GM12878 (cell line): ENCODE results near the gene NRG3. TPM values are rescaled to one million over a fixed set of nuclear protein-coding genes. Genes with fewer than 3 reads are reported as not detected.

Experiments used
- ATAC-seq: fragments of 200-7000 bp; cut with Tn5 transposase; 3 replicates; pipeline ENCODE4 v1.9.1; 2020; ENCODE audit warnings: mild to moderate bottlenecking, moderate library complexity
- BruUV-seq: library from RNA; stranded (reverse); fragments of 400-500 nt; replicated peaks from 2 replicates; lab custom pipeline; 2021; lab: Mats Ljungman, UMichigan
- CTCF ChIA-PET: fragments of 300-600 bp; sonication (Branson Sonifier 250); formaldehyde crosslinking; extraction: SDS; loops from one replicate; lab custom pipeline; 2021; ENCODE audit warnings: inconsistent platforms; lab: Yijun Ruan, JAX
- POLR2A ChIA-PET: fragments of 350-600 bp; formaldehyde crosslinking; extraction: SDS; loops from one replicate; lab custom pipeline; 2021; ENCODE audit warnings: inconsistent platforms; lab: Charles Lee
- RAD21 ChIA-PET: fragments of 300-600 bp; sonication (Branson Sonifier 250); formaldehyde crosslinking; loops from one replicate; lab custom pipeline; 2023; ENCODE audit warnings: antibody characterized with exemption; ENCODE audit not compliant: unreplicated experiment; lab: Charles Lee
- SMC1A ChIA-PET: fragments of 300-600 bp; sonication (Branson Sonifier 250); formaldehyde crosslinking; loops from one replicate; lab custom pipeline; 2023; ENCODE audit not compliant: unreplicated experiment, uncharacterized antibody; lab: Charles Lee
- DNase-seq: peaks from one replicate; pipeline ENCODE4 v3.0.0-alpha.2; 2011; ENCODE audit warnings: low read depth, low spot score
- FAIRE-seq: peaks from 3 replicates; lab custom pipeline; 2011; peaks lifted over from hg19 to GRCh38; lab: Jason Lieb, UNC
- H2AFZ ChIP-seq: 2 replicates; pipeline ENCODE4 v1.6.0; 2011; ENCODE audit warnings: low read depth, low read length, control low read depth; ENCODE audit not compliant: control insufficient read depth
- H3K27ac ChIP-seq: 2 replicates; pipeline ENCODE4 v1.5.1; 2011; ENCODE audit warnings: control low read depth; ENCODE audit not compliant: control insufficient read depth, insufficient read depth
- H3K27me3 ChIP-seq, 2 experiments: replicated peaks in 1 of 2; 2 replicates each; pipeline versions ENCODE4 v1.6.0 to v1.6.1; 2011; ENCODE audit warnings: low read length in 1 of 2; ENCODE audit not compliant: control insufficient read depth in 2 of 2, insufficient read depth in 2 of 2
- H3K36me3 ChIP-seq, 2 experiments: 2 replicates each; pipeline ENCODE4 v1.5.1; 2011; ENCODE audit warnings: low read length in 1 of 2; ENCODE audit not compliant: control insufficient read depth in 2 of 2, insufficient read depth in 2 of 2
- H3K4me1 ChIP-seq: 2 replicates; pipeline ENCODE4 v1.6.1; 2011; ENCODE audit warnings: mild to moderate bottlenecking, low read length, moderate library complexity, mixed read lengths; ENCODE audit not compliant: control insufficient read depth, insufficient read depth
- H3K4me2 ChIP-seq: 2 replicates; pipeline ENCODE4 v1.6.0; 2011; ENCODE audit warnings: control low read depth; ENCODE audit not compliant: control insufficient read depth, insufficient read depth
- H3K4me3 ChIP-seq: fragments of 200-600 bp; sonication (generic); 2 replicates; pipeline ENCODE4 v1.5.1; 2016
- H3K79me2 ChIP-seq: 2 replicates; pipeline ENCODE4 v1.6.0; 2011; ENCODE audit warnings: low read length; ENCODE audit not compliant: control insufficient read depth, insufficient read depth
- H3K9ac ChIP-seq: 2 replicates; pipeline ENCODE4 v1.8.0; 2011; ENCODE audit warnings: low read length, control low read depth, mixed read lengths; ENCODE audit not compliant: control insufficient read depth, insufficient read depth
- H3K9me3 ChIP-seq: replicated peaks from 3 replicates; pipeline ENCODE4 v1.5.1; 2011; ENCODE audit warnings: mild to moderate bottlenecking, low read length; ENCODE audit not compliant: control insufficient read depth, insufficient read depth
- H4K20me1 ChIP-seq: 2 replicates; pipeline ENCODE4 v1.6.0; 2011; ENCODE audit not compliant: control insufficient read depth, insufficient read depth
- BHLHE40 ChIP-seq, 2 experiments: fragments of 450-650 bp in 1 of 2; IDR thresholded peaks; 2 replicates each; pipeline ENCODE4 v1.6.1; 2011 to 2017; ENCODE audit warnings: low read depth in 2 of 2, borderline replicate concordance in 1 of 2, improper control_type of control experiment in 1 of 2, low read length in 1 of 2, mild to moderate bottlenecking in 1 of 2
- CREB1 ChIP-seq: IDR thresholded peaks from 2 replicates; pipeline ENCODE4 v1.6.1; 2012; ENCODE audit warnings: low read depth, mild to moderate bottlenecking, inconsistent platforms
- EED ChIP-seq: sonication (generic); IDR thresholded peaks from 2 replicates; pipeline ENCODE4 v1.6.1; 2016; ENCODE audit warnings: antibody characterized with exemption, low read depth
- FOXM1 ChIP-seq: IDR thresholded peaks from 2 replicates; pipeline ENCODE4 v1.6.1; 2012; ENCODE audit warnings: low read depth, mild to moderate bottlenecking, inconsistent platforms, low read length, moderate library complexity
- IKZF1 ChIP-seq: fragments of 450-650 bp; conservative IDR thresholded peaks from 2 replicates; pipeline ENCODE4 v1.6.1; 2017; ENCODE audit warnings: antibody characterized with exemption, mild to moderate bottlenecking
- IRF4 ChIP-seq: IDR thresholded peaks from 2 replicates; pipeline ENCODE4 v1.6.1; 2011; ENCODE audit warnings: low read depth, low read length
- PAX5 ChIP-seq: IDR thresholded peaks from 2 replicates; pipeline ENCODE4 v1.6.1; 2011; ENCODE audit warnings: low read depth, low read length, borderline replicate concordance
- POLR2AphosphoS2 ChIP-seq: IDR thresholded peaks from 2 replicates; pipeline ENCODE4 v1.6.1; 2011; ENCODE audit warnings: low read depth, mild to moderate bottlenecking, low read length, improper control_type of control experiment, moderate library complexity
- SMAD5 ChIP-seq: IDR thresholded peaks from 2 replicates; pipeline ENCODE4 v1.6.1; 2016; ENCODE audit warnings: antibody characterized with exemption, low read depth
- STAT3 ChIP-seq: IDR thresholded peaks from 2 replicates; pipeline ENCODE4 v1.6.1; 2011; ENCODE audit warnings: low read depth, low read length, improper control_type of control experiment
- ZNF384 ChIP-seq: IDR thresholded peaks from 2 replicates; pipeline ENCODE4 v1.6.1; 2012; ENCODE audit warnings: low read depth, mild to moderate bottlenecking, low read length, improper control_type of control experiment, borderline replicate concordance
- WGBS: methylation state at CpG from one replicate; pipeline ENCODE4 v1.1.6; 2016; ENCODE audit warnings: low lambda C conversion rate; ENCODE audit not compliant: insufficient replicate concordance, insufficient coverage; ENCODE audit errors: missing lambda C conversion rate; 5-methylcytosine and 5-hydroxymethylcytosine counted together
- in situ Hi-C: fragments of 300-500 bp; cut with MboI; formaldehyde crosslinking; loops from 9 replicates; pipeline ENCODE4 v1.14.3; 2018; ENCODE audit warnings: mixed read lengths
- intact Hi-C: fragments of 100-400 bp; cut with micrococcal nuclease; formaldehyde crosslinking; loops from one replicate; pipeline ENCODE4 v1.14.2; 2022; ENCODE audit not compliant: unreplicated experiment
- polyA plus RNA-seq, 11 experiments: library from polyadenylated mRNA; depleted of rRNA in 4 of 11; unstranded in 6 of 11; stranded (reverse) in 5 of 11; fragments of >200 nt; fragmentation: Nextera tagmentation in 4 of 11; fragmentation: Illumina TruSeq in 1 of 11; extraction: Ambion mirVana in 4 of 11; extraction: Trizol in 1 of 11; gene quantifications; 1 replicate in 1 of 11; 2 replicates in 10 of 11; pipeline versions ENCODE4 v1.2.1 to v1.2.3, GENCODE V29; 2011 to 2016; ENCODE audit warnings: inconsistent platforms in 2 of 11, missing spikeins in 2 of 11, low read depth in 1 of 11
- total RNA-seq, 4 experiments: library from RNA; depleted of rRNA in 3 of 4; stranded (reverse); fragments of >200 nt in 3 of 4; fragmentation: Illumina TruSeq in 1 of 4; extraction: Trizol in 1 of 4; gene quantifications; 2 replicates each; pipeline versions ENCODE4 v1.2.1 to v1.2.3, GENCODE V29; 2013 to 2021
- TF ChIP-seq, protein P1 (sequence below): fragments of 450-650 bp; IDR thresholded peaks from 2 replicates; pipeline ENCODE4 v1.6.1; 2017; ENCODE audit warnings: mild to moderate bottlenecking, low read depth, inconsistent platforms; ENCODE audit not compliant: poor library complexity, severe bottlenecking
- TF ChIP-seq, protein P2 (sequence below): IDR thresholded peaks from 2 replicates; pipeline ENCODE4 v1.6.1; 2012; ENCODE audit warnings: mild to moderate bottlenecking, low read depth, low read length
- TF ChIP-seq, protein P3 (sequence below): fragments of 450-650 bp; IDR thresholded peaks from 2 replicates; pipeline ENCODE4 v1.6.1; 2018; ENCODE audit warnings: mild to moderate bottlenecking, low read depth, moderate library complexity; ENCODE audit not compliant: partially characterized antibody

The NRG3 gene
- total and polyA plus RNA-seq, 10 of the 15 experiments (the other 5 are each of a cell fraction or from before 2014, with no cell fraction given) = 0.03 to 0.41 (median 0.17) TPM; not detected in 3

- ATAC-seq (no peak), FAIRE-seq (no peak), DNase-seq (no peak)
- SMC1A ChIA-PET = no interaction called here
- CTCF ChIA-PET = interaction anchor here (0.9 kb wide), 1 partner anchor 14 kb away, joined by 3 read pairs; no protein-coding TSS in a partner anchor
- no peak overlapping the region for H3K4me3 ChIP-seq
- H3K9ac ChIP-seq = no peak overlapping the region
- H3K9me3 ChIP-seq = no peaks in the 10 kb centered on the region; the same call in 2 of the 3 replicates
- no peaks in the 10 kb centered on the region for H3K27me3 ChIP-seq
- WGBS = 17% methylated on average over 2 of the region's 2 CpGs
- no peaks in the 10 kb centered on the region for H3K4me1 ChIP-seq
- H3K36me3 ChIP-seq = no peaks in the 10 kb centered on the region
- in situ Hi-C loops (no loop called here), intact Hi-C loops (no loop called here)
- H3K4me2 ChIP-seq = no peak overlapping the region
- H2AFZ ChIP-seq = no peak overlapping the region
- TF ChIP-seq STAT3 = no peak
- TF ChIP-seq FOXM1 = no peak
- no peak for TF ChIP-seq IKZF1
- TF ChIP-seq, protein P1, sequence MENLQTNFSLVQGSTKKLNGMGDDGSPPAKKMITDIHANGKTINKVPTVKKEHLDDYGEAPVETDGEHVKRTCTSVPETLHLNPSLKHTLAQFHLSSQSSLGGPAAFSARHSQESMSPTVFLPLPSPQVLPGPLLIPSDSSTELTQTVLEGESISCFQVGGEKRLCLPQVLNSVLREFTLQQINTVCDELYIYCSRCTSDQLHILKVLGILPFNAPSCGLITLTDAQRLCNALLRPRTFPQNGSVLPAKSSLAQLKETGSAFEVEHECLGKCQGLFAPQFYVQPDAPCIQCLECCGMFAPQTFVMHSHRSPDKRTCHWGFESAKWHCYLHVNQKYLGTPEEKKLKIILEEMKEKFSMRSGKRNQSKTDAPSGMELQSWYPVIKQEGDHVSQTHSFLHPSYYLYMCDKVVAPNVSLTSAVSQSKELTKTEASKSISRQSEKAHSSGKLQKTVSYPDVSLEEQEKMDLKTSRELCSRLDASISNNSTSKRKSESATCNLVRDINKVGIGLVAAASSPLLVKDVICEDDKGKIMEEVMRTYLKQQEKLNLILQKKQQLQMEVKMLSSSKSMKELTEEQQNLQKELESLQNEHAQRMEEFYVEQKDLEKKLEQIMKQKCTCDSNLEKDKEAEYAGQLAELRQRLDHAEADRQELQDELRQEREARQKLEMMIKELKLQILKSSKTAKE = no peak
- TF ChIP-seq SMAD5 = no peak
- no peak for TF ChIP-seq ZNF384
- TF ChIP-seq CREB1 = no peak
- no peak for TF ChIP-seq BHLHE40 (IDR thresholded peaks at IDR 0.05; ENCODE audit: borderline replicate concordance in 1 of 2, low read depth in 2 of 2, low read length in 1 of 2)
- TF ChIP-seq, protein P2, sequence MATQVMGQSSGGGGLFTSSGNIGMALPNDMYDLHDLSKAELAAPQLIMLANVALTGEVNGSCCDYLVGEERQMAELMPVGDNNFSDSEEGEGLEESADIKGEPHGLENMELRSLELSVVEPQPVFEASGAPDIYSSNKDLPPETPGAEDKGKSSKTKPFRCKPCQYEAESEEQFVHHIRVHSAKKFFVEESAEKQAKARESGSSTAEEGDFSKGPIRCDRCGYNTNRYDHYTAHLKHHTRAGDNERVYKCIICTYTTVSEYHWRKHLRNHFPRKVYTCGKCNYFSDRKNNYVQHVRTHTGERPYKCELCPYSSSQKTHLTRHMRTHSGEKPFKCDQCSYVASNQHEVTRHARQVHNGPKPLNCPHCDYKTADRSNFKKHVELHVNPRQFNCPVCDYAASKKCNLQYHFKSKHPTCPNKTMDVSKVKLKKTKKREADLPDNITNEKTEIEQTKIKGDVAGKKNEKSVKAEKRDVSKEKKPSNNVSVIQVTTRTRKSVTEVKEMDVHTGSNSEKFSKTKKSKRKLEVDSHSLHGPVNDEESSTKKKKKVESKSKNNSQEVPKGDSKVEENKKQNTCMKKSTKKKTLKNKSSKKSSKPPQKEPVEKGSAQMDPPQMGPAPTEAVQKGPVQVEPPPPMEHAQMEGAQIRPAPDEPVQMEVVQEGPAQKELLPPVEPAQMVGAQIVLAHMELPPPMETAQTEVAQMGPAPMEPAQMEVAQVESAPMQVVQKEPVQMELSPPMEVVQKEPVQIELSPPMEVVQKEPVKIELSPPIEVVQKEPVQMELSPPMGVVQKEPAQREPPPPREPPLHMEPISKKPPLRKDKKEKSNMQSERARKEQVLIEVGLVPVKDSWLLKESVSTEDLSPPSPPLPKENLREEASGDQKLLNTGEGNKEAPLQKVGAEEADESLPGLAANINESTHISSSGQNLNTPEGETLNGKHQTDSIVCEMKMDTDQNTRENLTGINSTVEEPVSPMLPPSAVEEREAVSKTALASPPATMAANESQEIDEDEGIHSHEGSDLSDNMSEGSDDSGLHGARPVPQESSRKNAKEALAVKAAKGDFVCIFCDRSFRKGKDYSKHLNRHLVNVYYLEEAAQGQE = no peak
- TF ChIP-seq, protein P3, sequence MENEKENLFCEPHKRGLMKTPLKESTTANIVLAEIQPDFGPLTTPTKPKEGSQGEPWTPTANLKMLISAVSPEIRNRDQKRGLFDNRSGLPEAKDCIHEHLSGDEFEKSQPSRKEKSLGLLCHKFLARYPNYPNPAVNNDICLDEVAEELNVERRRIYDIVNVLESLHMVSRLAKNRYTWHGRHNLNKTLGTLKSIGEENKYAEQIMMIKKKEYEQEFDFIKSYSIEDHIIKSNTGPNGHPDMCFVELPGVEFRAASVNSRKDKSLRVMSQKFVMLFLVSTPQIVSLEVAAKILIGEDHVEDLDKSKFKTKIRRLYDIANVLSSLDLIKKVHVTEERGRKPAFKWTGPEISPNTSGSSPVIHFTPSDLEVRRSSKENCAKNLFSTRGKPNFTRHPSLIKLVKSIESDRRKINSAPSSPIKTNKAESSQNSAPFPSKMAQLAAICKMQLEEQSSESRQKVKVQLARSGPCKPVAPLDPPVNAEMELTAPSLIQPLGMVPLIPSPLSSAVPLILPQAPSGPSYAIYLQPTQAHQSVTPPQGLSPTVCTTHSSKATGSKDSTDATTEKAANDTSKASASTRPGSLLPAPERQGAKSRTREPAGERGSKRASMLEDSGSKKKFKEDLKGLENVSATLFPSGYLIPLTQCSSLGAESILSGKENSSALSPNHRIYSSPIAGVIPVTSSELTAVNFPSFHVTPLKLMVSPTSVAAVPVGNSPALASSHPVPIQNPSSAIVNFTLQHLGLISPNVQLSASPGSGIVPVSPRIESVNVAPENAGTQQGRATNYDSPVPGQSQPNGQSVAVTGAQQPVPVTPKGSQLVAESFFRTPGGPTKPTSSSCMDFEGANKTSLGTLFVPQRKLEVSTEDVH = no peak
- TF ChIP-seq PAX5 = no peak
- TF ChIP-seq POLR2AphosphoS2 = no peak
- no peak for TF ChIP-seq EED
- TF ChIP-seq IRF4 = no peak
- no peaks in the 10 kb centered on the region for H4K20me1 ChIP-seq
- RAD21 ChIA-PET = no interaction called here
- H3K27ac ChIP-seq = no peak overlapping the region
- no peaks in the 10 kb centered on the region for H3K79me2 ChIP-seq
- POLR2A ChIA-PET = no interaction called here
- BruUV-seq = no TSS peak
These were observed 9.4 kb upstream of the NRG3 start for GRCh38 chr10:81865581-81865980.
